ENCODE data around the gene MYO5C. TPM values are rescaled to one million over a fixed set of nuclear protein-coding genes. Genes with fewer than 3 reads are reported as not detected.

Gene MYO5C
- total and polyA plus RNA-seq, 2 of the 8 experiments (the other 6 are each of a cell fraction or from before 2014, with no cell fraction given) = 8.2 to 26.7 TPM

GRCh38 chr15:52199271-52199670, 96.3 kb downstream of the MYO5C start:
- ChIA-PET CTCF (ENCODE audit: partially characterized antibody) (interaction anchor here (1.6 to 13.0 kb wide), 3 partner anchors 9 to 18 kb away, joined by 5 to 189 read pairs (median 12); partner anchors contain the start of gene GNB5), POLR2A (ENCODE audit: partially characterized antibody) (interaction anchor here (1.1 kb wide), 1 partner anchor 300 kb away, joined by 3 read pairs; no protein-coding TSS in a partner anchor)
- H3K4me1 ChIP-seq (replicated peaks in 1 of 4; ENCODE audit: control insufficient read depth in 3 of 4, insufficient read depth in 4 of 4, low read length in 3 of 4) = no peaks in the 10 kb centered on the region
- TF ChIP-seq MAX (IDR thresholded peaks at IDR 0.05) (no peak), ATF3 (IDR thresholded peaks at IDR 0.05; ENCODE audit: insufficient read depth, low read depth, low read length) (no peak), KDM4A (IDR thresholded peaks at IDR 0.05; ENCODE audit: low read depth, low read length, severe bottlenecking) (no peak), SUZ12 (IDR thresholded peaks at IDR 0.05; ENCODE audit: low read length) (no peak), ASH2L (IDR thresholded peaks at IDR 0.05; ENCODE audit: low read length) (no peak), NRF1 (IDR thresholded peaks at IDR 0.05; ENCODE audit: low read depth, low read length) (no peak), TBP (IDR thresholded peaks at IDR 0.05; ENCODE audit: low read depth, low read length) (no peak), JUN (IDR thresholded peaks at IDR 0.05; ENCODE audit: low read depth, low read length) (no peak), CTCF (IDR thresholded peaks at IDR 0.05; ENCODE audit: control extremely low read depth in 1 of 3, insufficient read depth in 1 of 3, low read depth in 1 of 3, low read length in 3 of 3) (no peak), SP1 (IDR thresholded peaks at IDR 0.05; ENCODE audit: low read depth, low read length) (no peak), CHD2 (IDR thresholded peaks at IDR 0.05; ENCODE audit: low read length) (no peak)
- no peak overlapping the region for H2AK5ac ChIP-seq (ENCODE audit: low read depth, low read length)
- no peak for FAIRE-seq
- H4K5ac ChIP-seq (ENCODE audit: insufficient read length, low read depth, low read length) = no peak overlapping the region
- no peak overlapping the region for H3K4me3 ChIP-seq (ENCODE audit: extremely low read depth in 1 of 4, insufficient read depth in 2 of 4, low read depth in 3 of 4, low read length in 4 of 4)
- no peak for DNase-seq (ENCODE audit: low read depth in 1 of 2, low spot score in 2 of 2)
- no peak overlapping the region for H3K23ac ChIP-seq (ENCODE audit: insufficient read length)
- no peak overlapping the region for H3K56ac ChIP-seq (replicated peaks; ENCODE audit: insufficient read length, low read depth, low read length)
- H3K9me3 ChIP-seq (ENCODE audit: insufficient read depth in 2 of 2, low read depth in 1 of 2, low read length in 1 of 2) = no peaks in the 10 kb centered on the region
- no peak overlapping the region for H2BK12ac ChIP-seq (ENCODE audit: low read depth, low read length)
- H3K14ac ChIP-seq (ENCODE audit: insufficient read length) = no peak overlapping the region
- peaks cover 2 to 26% (median 5%) of the 10 kb centered on the region in 4 experiments; a peak in 3 of 8 replicates for H3K36me3 ChIP-seq (ENCODE audit: control insufficient read depth in 2 of 4, insufficient read depth in 4 of 4, low read length in 3 of 4)
- no peaks in the 10 kb centered on the region for H4K20me1 ChIP-seq (replicated peaks in 1 of 2; ENCODE audit: control insufficient read depth in 1 of 2, insufficient read depth in 2 of 2, low read length in 2 of 2)
- no peak overlapping the region for H2BK5ac ChIP-seq (ENCODE audit: low read depth, low read length)
- H3K23me2 ChIP-seq (ENCODE audit: low read depth, low read length) = no peaks in the 10 kb centered on the region
- no peak overlapping the region for H4K8ac ChIP-seq (ENCODE audit: extremely low read depth, insufficient read depth, low read length)
- H3K4me2 ChIP-seq (ENCODE audit: insufficient read depth in 1 of 2, low read depth in 2 of 2, low read length in 2 of 2) = no peak overlapping the region
- H4K91ac ChIP-seq (replicated peaks; ENCODE audit: insufficient read length, low read length) = no peak overlapping the region
- H3K27me3 ChIP-seq (replicated peaks in 1 of 4; ENCODE audit: control insufficient read depth in 3 of 4, extremely low read depth in 1 of 4, insufficient read depth in 3 of 4, low read length in 3 of 4) = no peaks in the 10 kb centered on the region
- no peaks in the 10 kb centered on the region for H3K79me2 ChIP-seq (ENCODE audit: control insufficient read depth in 1 of 2, insufficient read depth in 2 of 2, low read length in 2 of 2)
- H3K27ac ChIP-seq (ENCODE audit: low read depth, low read length) = no peak overlapping the region
- no peak overlapping the region for H2BK15ac ChIP-seq (ENCODE audit: low read length)
- no peak overlapping the region for H3K4ac ChIP-seq (replicated peaks; ENCODE audit: insufficient read length, low read depth, low read length)
- 94% methylated on average over 2 of the region's 2 CpGs; no CpG with 5 or more reads in 1 of the 2 experiments for WGBS, 2 experiments (ENCODE audit: extremely low coverage in 1 of 2, insufficient coverage in 1 of 2, insufficient read length in 1 of 2, insufficient replicate concordance in 2 of 2, low coverage in 1 of 2, low lambda C conversion rate in 2 of 2, missing lambda C conversion rate in 1 of 2)
- no peak overlapping the region for H2AFZ ChIP-seq (ENCODE audit: low read length)
- H2BK120ac ChIP-seq (replicated peaks; ENCODE audit: low read depth, low read length) = no peak overlapping the region
- H2BK20ac ChIP-seq (ENCODE audit: low read length) = no peak overlapping the region
- no peaks in the 10 kb centered on the region for H3K79me1 ChIP-seq (ENCODE audit: low read depth, low read length)
- no peak overlapping the region for H3K9ac ChIP-seq (replicated peaks in 1 of 4; ENCODE audit: extremely low read depth in 1 of 4, low read depth in 3 of 4, low read length in 3 of 4)
- no peak overlapping the region for H3K18ac ChIP-seq (ENCODE audit: extremely low read depth, low read length)

Measured in H1 (cell line).